GM23248 (cell line): ENCODE results near the gene PPY. TPM values are rescaled to one million over a fixed set of nuclear protein-coding genes. Genes with fewer than 3 reads are reported as not detected.
A peak's percentile ranks its signal among the peaks of the same experiment; 100 is the strongest.

ENCODE experiments used
- DNase-seq: peaks from one replicate; pipeline ENCODE4 v3.0.0-alpha.2; 2015
- H2AFZ ChIP-seq: fragments of 200-600 bp; sonication (generic); 2 replicates; pipeline ENCODE4 v1.6.1; 2016; ENCODE audit warnings: antibody characterized with exemption
- H3F3A ChIP-seq: fragments of 200-600 bp; sonication (generic); 2 replicates; pipeline ENCODE4 v1.6.1; 2016; ENCODE audit warnings: mild to moderate bottlenecking, antibody characterized with exemption, mixed run types; ENCODE audit not compliant: insufficient read depth
- H3K27ac ChIP-seq: fragments of 200-600 bp; sonication (generic); 2 replicates; pipeline ENCODE4 v1.5.1; 2016; ENCODE audit warnings: mild to moderate bottlenecking
- H3K27me3 ChIP-seq: fragments of 200-600 bp; sonication (generic); replicated peaks from 2 replicates; pipeline ENCODE4 v1.6.1; 2016; ENCODE audit warnings: mild to moderate bottlenecking; ENCODE audit not compliant: insufficient read depth
- H3K36me3 ChIP-seq: fragments of 200-600 bp; sonication (generic); 2 replicates; pipeline ENCODE4 v1.6.1; 2016; ENCODE audit warnings: low read depth, mild to moderate bottlenecking
- H3K4me1 ChIP-seq: fragments of 200-600 bp; sonication (generic); 2 replicates; pipeline ENCODE4 v1.6.1; 2016; ENCODE audit warnings: mild to moderate bottlenecking; ENCODE audit not compliant: insufficient read depth
- H3K4me2 ChIP-seq: fragments of 200-600 bp; sonication (generic); one replicate; pipeline ENCODE4 v1.6.1; 2016; ENCODE audit warnings: mild to moderate bottlenecking; ENCODE audit not compliant: unreplicated experiment
- H3K4me3 ChIP-seq: fragments of 200-600 bp; sonication (generic); 2 replicates; pipeline ENCODE4 v1.5.1; 2016; ENCODE audit warnings: mild to moderate bottlenecking
- H3K79me2 ChIP-seq: fragments of 200-600 bp; sonication (generic); 2 replicates; pipeline ENCODE4 v1.6.1; 2016; ENCODE audit warnings: mild to moderate bottlenecking; ENCODE audit not compliant: insufficient read depth
- H3K9ac ChIP-seq: fragments of 200-600 bp; sonication (generic); 2 replicates; pipeline ENCODE4 v1.6.1; 2016; ENCODE audit warnings: mild to moderate bottlenecking
- H3K9me2 ChIP-seq: fragments of 200-600 bp; sonication (generic); 2 replicates; pipeline ENCODE4 v1.6.1; 2016; ENCODE audit warnings: mixed run types, mild to moderate bottlenecking, moderate library complexity; ENCODE audit not compliant: insufficient read depth
- H3K9me3 ChIP-seq: fragments of 200-600 bp; sonication (generic); one replicate; pipeline ENCODE4 v1.6.1; 2017; ENCODE audit warnings: low read depth
- H4K20me1 ChIP-seq: fragments of 200-600 bp; sonication (generic); 2 replicates; pipeline ENCODE4 v1.6.0; 2016; ENCODE audit not compliant: insufficient read depth
- EZH2 ChIP-seq: fragments of 200-600 bp; sonication (generic); IDR thresholded peaks from 2 replicates; pipeline ENCODE4 v1.6.1; 2018; ENCODE audit warnings: antibody characterized with exemption, mild to moderate bottlenecking; ENCODE audit not compliant: insufficient read depth, poor library complexity, severe bottlenecking
- EZH2phosphoT487 ChIP-seq: fragments of 200-600 bp; sonication (generic); IDR thresholded peaks from 2 replicates; pipeline ENCODE4 v1.6.1; 2018; ENCODE audit warnings: antibody characterized with exemption, moderate library complexity, mild to moderate bottlenecking, low read depth; ENCODE audit not compliant: insufficient read depth
- WGBS, 2 experiments: methylation state at CpG; one replicate each; pipeline ENCODE4 v1.1.6; 2015 to 2017; ENCODE audit warnings: low lambda C conversion rate in 2 of 2, low coverage in 1 of 2; ENCODE audit errors: missing lambda C conversion rate in 2 of 2; 5-methylcytosine and 5-hydroxymethylcytosine counted together
- in situ Hi-C: fragments of 300-500 bp; cut with MboI; formaldehyde crosslinking; loops from 2 replicates; pipeline ENCODE4 v1.15.0; 2020
- polyA plus RNA-seq: library from polyadenylated mRNA; unstranded; fragments of >200 nt; fragmentation: Nextera tagmentation; extraction: Ambion mirVana; gene quantifications from 2 replicates; pipeline ENCODE4 v1.2.1, GENCODE V29; 2016
- total RNA-seq: library from RNA; depleted of rRNA; stranded (reverse); fragments of >200 nt; shearing (Covaris generic); gene quantifications from 2 replicates; pipeline ENCODE4 v1.2.3, GENCODE V29; 2014

PPY gene
- total and polyA plus RNA-seq, 2 experiments from 2014 or later: not detected

DNA sequence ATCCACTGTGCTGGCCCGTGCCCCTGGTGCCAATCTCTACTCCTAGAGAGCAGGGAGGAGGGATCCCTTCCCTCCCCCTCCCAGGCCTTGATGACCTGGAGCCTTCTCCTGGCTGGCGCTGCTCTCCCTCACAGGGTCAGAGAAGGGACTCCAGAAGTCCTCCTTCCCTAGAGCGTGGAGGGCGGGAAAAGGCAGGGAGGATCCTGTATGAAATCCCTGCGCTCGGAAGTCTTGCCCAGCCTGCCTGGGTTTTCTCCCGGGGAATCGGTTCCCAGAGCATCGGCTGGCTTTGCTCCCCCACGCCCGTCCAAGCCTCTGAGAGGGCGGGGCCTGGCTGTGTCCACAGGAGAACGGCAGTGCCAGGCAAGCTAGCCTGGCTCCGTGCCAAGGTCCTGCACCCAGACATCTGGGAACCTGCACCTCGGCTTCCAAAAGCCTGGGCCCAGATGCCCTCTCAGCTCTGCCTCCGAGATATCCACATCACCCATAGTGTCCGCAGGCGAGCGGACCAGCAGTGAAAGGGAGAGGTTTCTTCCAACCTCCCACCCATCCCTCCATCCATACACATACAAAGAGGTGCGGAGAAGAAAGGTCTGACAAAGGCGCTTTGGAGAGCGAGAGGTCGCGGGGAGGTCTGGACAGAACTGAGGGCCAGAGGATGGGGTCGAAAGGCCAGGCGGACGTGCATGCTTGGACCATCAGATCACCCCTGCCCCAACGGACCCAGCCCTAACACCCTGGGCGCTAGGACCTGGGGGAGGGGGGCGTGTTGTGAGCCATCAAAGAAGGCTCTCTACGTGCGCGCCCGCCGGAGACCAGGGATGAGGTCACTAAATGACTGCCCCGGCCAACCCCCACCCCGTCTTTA lies 36.1 kb downstream of the PPY start:
- peak overlapping the region; percentile 84 for H3K4me3 ChIP-seq
- H3K9me2 ChIP-seq: no peaks in the 10 kb centered on the region
- no peaks in the 10 kb centered on the region for H3K9me3 ChIP-seq
- peak overlapping the region; percentile 76 for H3K9ac ChIP-seq
- H3K27me3 ChIP-seq: no peaks in the 10 kb centered on the region
- no peaks in the 10 kb centered on the region for H3K79me2 ChIP-seq
- peak overlapping the region; percentile 91 for H3K4me2 ChIP-seq
- H3F3A ChIP-seq: peaks cover 7% of the 10 kb centered on the region; the same call in 1 of the 2 replicates
- TF ChIP-seq EZH2 (no peak), EZH2phosphoT487 (no peak)
- no peak overlapping the region for H3K27ac ChIP-seq
- in situ Hi-C loops: no loop called here
- WGBS, 2 experiments: 7 to 9% methylated on average over 24 to 36 of the region's 37 CpGs
- no peaks in the 10 kb centered on the region for H3K36me3 ChIP-seq
- H2AFZ ChIP-seq: peak overlapping the region; percentile 93
- peaks cover 8% of the 10 kb centered on the region for H3K4me1 ChIP-seq
- H4K20me1 ChIP-seq: no peaks in the 10 kb centered on the region
- peak; percentile 86 for DNase-seq

DNA sequence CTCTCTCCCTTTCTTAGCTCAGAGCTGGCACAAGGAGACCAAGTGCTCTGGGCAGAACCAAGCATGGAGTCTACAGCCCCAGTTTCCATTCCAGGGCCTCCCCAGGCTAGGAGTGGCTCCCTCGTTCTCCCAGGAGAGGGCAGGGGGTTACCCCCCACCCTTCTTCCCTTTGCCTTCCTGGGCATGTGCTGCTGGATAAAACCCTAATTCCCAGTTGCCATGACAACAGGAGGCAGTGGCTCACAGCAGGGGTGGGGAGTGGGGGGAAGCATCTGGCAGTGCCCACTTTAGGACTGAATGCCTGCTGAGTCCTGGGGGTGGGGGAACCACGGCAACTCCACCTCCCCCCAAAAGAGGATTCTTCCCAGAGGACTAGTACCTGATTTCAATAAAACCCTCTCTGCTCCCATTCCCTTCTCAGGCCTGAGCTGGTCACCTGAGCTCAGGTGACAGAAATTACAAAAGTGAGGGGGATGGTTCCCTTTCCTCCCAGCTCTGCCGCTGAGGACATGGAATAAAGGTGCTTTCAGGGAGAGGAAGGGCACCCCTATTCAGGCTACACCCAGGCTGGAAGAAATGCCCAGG lies 36.8 kb downstream of the PPY start:
- TF ChIP-seq EZH2phosphoT487 (no peak), EZH2 (no peak)
- H3K27me3 ChIP-seq: no peaks in the 10 kb centered on the region
- WGBS, 2 experiments: 67 to 69% methylated on average over 3 of the region's 3 CpGs
- in situ Hi-C loops: no loop called here
- H4K20me1 ChIP-seq: no peaks in the 10 kb centered on the region
- no peaks in the 10 kb centered on the region for H3K36me3 ChIP-seq
- no peaks in the 10 kb centered on the region for H3K9me2 ChIP-seq
- H2AFZ ChIP-seq: peak overlapping the region; percentile 93; the same call in 1 of the 2 replicates
- peaks cover 7% of the 10 kb centered on the region; the same call in 1 of the 2 replicates for H3F3A ChIP-seq
- peak overlapping the region; percentile 91 for H3K4me2 ChIP-seq
- no peak overlapping the region for H3K9ac ChIP-seq
- H3K4me1 ChIP-seq: peaks cover 8% of the 10 kb centered on the region
- H3K27ac ChIP-seq: no peak overlapping the region
- no peaks in the 10 kb centered on the region for H3K79me2 ChIP-seq
- H3K4me3 ChIP-seq: 0 out of 2 replicates have a peak overlapping the region, but pooled peaks have one; percentile 84
- no peaks in the 10 kb centered on the region for H3K9me3 ChIP-seq
- DNase-seq: no peak

DNA sequence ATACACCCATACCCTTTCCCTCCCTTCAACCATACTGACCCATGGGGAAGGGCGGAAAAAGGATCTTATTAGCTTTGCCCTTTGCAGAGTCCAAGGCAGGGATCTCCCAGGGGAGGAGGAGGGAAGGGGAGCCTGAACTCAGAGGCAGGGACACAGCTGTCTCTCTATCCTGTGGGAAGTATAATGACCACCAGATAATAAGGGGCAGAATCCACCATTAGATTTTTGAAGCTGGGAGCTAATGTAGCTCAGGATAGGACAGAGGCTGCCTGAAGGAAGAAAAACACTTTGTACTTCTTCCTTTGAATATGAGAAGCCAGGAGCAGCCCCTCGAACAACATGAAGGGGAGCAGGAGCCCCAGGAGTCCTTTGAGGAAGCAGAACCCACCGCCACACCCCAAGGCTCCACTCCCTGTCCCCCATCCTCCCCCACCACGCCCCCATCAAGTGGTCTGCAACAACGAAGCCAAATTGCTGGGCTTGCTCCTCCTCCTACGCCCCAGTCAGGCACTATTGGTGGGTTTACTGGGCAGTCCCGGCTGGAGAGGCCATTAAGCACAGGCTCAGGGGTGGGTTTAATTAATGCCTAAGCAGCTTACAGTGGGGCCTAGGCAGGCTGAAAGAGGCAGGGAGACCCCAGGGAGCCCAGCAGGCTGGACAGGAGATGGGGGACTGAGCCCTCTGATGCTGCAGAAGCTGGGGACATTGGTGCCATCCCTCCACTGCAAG lies 40.3 kb downstream of the PPY start:
- 53 to 66% methylated on average over 6 to 7 of the region's 7 CpGs for WGBS, 2 experiments
- no peaks in the 10 kb centered on the region for H3K27me3 ChIP-seq
- no peaks in the 10 kb centered on the region for H3K9me3 ChIP-seq
- no peak overlapping the region for H3K27ac ChIP-seq
- peaks cover 8% of the 10 kb centered on the region; the same call in 1 of the 2 replicates for H3K4me1 ChIP-seq
- H3F3A ChIP-seq: no peaks in the 10 kb centered on the region
- no peaks in the 10 kb centered on the region for H4K20me1 ChIP-seq
- no peaks in the 10 kb centered on the region for H3K9me2 ChIP-seq
- DNase-seq: no peak
- no peaks in the 10 kb centered on the region for H3K36me3 ChIP-seq
- no peak overlapping the region for H3K4me3 ChIP-seq
- in situ Hi-C loops: no loop called here
- no peak overlapping the region for H2AFZ ChIP-seq
- H3K79me2 ChIP-seq: no peaks in the 10 kb centered on the region
- no peak overlapping the region for H3K4me2 ChIP-seq
- no peak for TF ChIP-seq EZH2phosphoT487
- TF ChIP-seq EZH2: no peak
- H3K9ac ChIP-seq: no peak overlapping the region
